ENCODE measurements around the gene FLT1. TPM values are rescaled to one million over a fixed set of nuclear protein-coding genes. Genes with fewer than 3 reads are reported as not detected.

FLT1 gene
- polyA plus RNA-seq, 2 donors: 1.2 to 2.1 TPM

GRCh38 chr13:28493740-28494503, 1.0 kb downstream of the FLT1 start:
- Histone ChIP-seq H3K4me3 (ENCODE audit: low read depth in 1 of 2, low read length in 2 of 2) (peak overlapping the region; percentile 42 to 52), H3K36me3 (ENCODE audit: control insufficient read depth in 2 of 2, insufficient read depth in 2 of 2, low read length in 1 of 2) (no peaks in the 10 kb centered on the region), H3K4me1 (ENCODE audit: control insufficient read depth in 2 of 2, insufficient read depth in 2 of 2, low read length in 1 of 2) (peaks cover 9 to 12% of the 10 kb centered on the region in 2 donors), H3K9me3 (ENCODE audit: control insufficient read depth in 2 of 2, insufficient read depth in 1 of 2, low read depth in 1 of 2, low read length in 1 of 2) (no peaks in the 10 kb centered on the region), H3K27me3 (ENCODE audit: control insufficient read depth in 1 of 2, insufficient read depth in 2 of 2, low read length in 2 of 2) (peaks cover 0 to 20% of the 10 kb centered on the region in 2 donors), H3K27ac (ENCODE audit: low read depth in 2 of 2, low read length in 1 of 2) (peak overlapping the region; percentile 0 to 22)
- 4% methylated on average over 57 to 60 of the region's 60 CpGs for WGBS, 2 donors

GRCh38 chr13:28492569-28493367, 2.2 kb downstream of the FLT1 start:
- Histone ChIP-seq H3K4me1 (ENCODE audit: control insufficient read depth in 2 of 2, insufficient read depth in 2 of 2, low read length in 1 of 2) (peaks cover 9 to 12% of the 10 kb centered on the region in 2 donors), H3K27ac (ENCODE audit: low read depth in 2 of 2, low read length in 1 of 2) (no peak overlapping the region), H3K4me3 (ENCODE audit: low read depth in 1 of 2, low read length in 2 of 2) (no peak overlapping the region), H3K36me3 (ENCODE audit: control insufficient read depth in 2 of 2, insufficient read depth in 2 of 2, low read length in 1 of 2) (no peaks in the 10 kb centered on the region), H3K9me3 (ENCODE audit: control insufficient read depth in 2 of 2, insufficient read depth in 1 of 2, low read depth in 1 of 2, low read length in 1 of 2) (no peaks in the 10 kb centered on the region), H3K27me3 (ENCODE audit: control insufficient read depth in 1 of 2, insufficient read depth in 2 of 2, low read length in 2 of 2) (peaks cover 0 to 23% of the 10 kb centered on the region in 2 donors)
- WGBS, 2 donors: 36 to 46% methylated on average over 10 of the region's 10 CpGs

GRCh38 chr13:28490061-28490460, 4.9 kb downstream of the FLT1 start:
- no peak overlapping the region for H3K4me3 ChIP-seq (ENCODE audit: low read depth in 1 of 2, low read length in 2 of 2)
- H3K4me1 ChIP-seq (ENCODE audit: control insufficient read depth in 2 of 2, insufficient read depth in 2 of 2, low read length in 1 of 2): peaks cover 9 to 14% of the 10 kb centered on the region in 2 donors
- H3K9me3 ChIP-seq (ENCODE audit: control insufficient read depth in 2 of 2, insufficient read depth in 1 of 2, low read depth in 1 of 2, low read length in 1 of 2): peaks cover 0 to 1% of the 10 kb centered on the region in 2 donors
- no peaks in the 10 kb centered on the region for H3K36me3 ChIP-seq (ENCODE audit: control insufficient read depth in 2 of 2, insufficient read depth in 2 of 2, low read length in 1 of 2)
- H3K27me3 ChIP-seq (ENCODE audit: control insufficient read depth in 1 of 2, insufficient read depth in 2 of 2, low read length in 2 of 2): peaks cover 0 to 21% of the 10 kb centered on the region in 2 donors
- 52 to 58% methylated on average over 6 of the region's 6 CpGs for WGBS, 2 donors
- no peak overlapping the region for H3K27ac ChIP-seq (ENCODE audit: low read depth in 2 of 2, low read length in 1 of 2)

GRCh38 chr13:28489524-28489931, 5.4 kb downstream of the FLT1 start:
- 39 to 52% methylated on average over 5 of the region's 5 CpGs for WGBS, 2 donors
- Histone ChIP-seq H3K4me1 (ENCODE audit: control insufficient read depth in 2 of 2, insufficient read depth in 2 of 2, low read length in 1 of 2) (peaks cover 8 to 14% of the 10 kb centered on the region in 2 donors), H3K4me3 (ENCODE audit: low read depth in 1 of 2, low read length in 2 of 2) (no peak overlapping the region), H3K36me3 (ENCODE audit: control insufficient read depth in 2 of 2, insufficient read depth in 2 of 2, low read length in 1 of 2) (no peaks in the 10 kb centered on the region), H3K27ac (ENCODE audit: low read depth in 2 of 2, low read length in 1 of 2) (no peak overlapping the region), H3K9me3 (ENCODE audit: control insufficient read depth in 2 of 2, insufficient read depth in 1 of 2, low read depth in 1 of 2, low read length in 1 of 2) (peaks cover 0 to 1% of the 10 kb centered on the region in 2 donors), H3K27me3 (ENCODE audit: control insufficient read depth in 1 of 2, insufficient read depth in 2 of 2, low read length in 2 of 2) (peaks cover 0 to 17% of the 10 kb centered on the region in 2 donors)

- 61 to 70% methylated on average over 9 of the region's 9 CpGs for WGBS, 2 donors
- no peak overlapping the region for H3K4me3 ChIP-seq (ENCODE audit: low read depth in 1 of 2, low read length in 2 of 2)
- H3K36me3 ChIP-seq (ENCODE audit: control insufficient read depth in 2 of 2, insufficient read depth in 2 of 2, low read length in 1 of 2): no peaks in the 10 kb centered on the region
- no peak overlapping the region for H3K27ac ChIP-seq (ENCODE audit: low read depth in 2 of 2, low read length in 1 of 2)
- peaks cover 0 to 1% of the 10 kb centered on the region in 2 donors for H3K9me3 ChIP-seq (ENCODE audit: control insufficient read depth in 2 of 2, insufficient read depth in 1 of 2, low read depth in 1 of 2, low read length in 1 of 2)
- H3K27me3 ChIP-seq (ENCODE audit: control insufficient read depth in 1 of 2, insufficient read depth in 2 of 2, low read length in 2 of 2): peaks cover 0 to 9% of the 10 kb centered on the region in 2 donors
- H3K4me1 ChIP-seq (ENCODE audit: control insufficient read depth in 2 of 2, insufficient read depth in 2 of 2, low read length in 1 of 2): peaks cover 0 to 3% of the 10 kb centered on the region in 2 donors
Measured at GRCh38 chr13:28488376-28489005, 6.4 kb downstream of the FLT1 start.

GRCh38 chr13:28485996-28486543, 8.9 kb downstream of the FLT1 start:
- H3K27me3 ChIP-seq (ENCODE audit: control insufficient read depth in 1 of 2, insufficient read depth in 2 of 2, low read length in 2 of 2): peaks cover 2 to 7% of the 10 kb centered on the region in 2 donors
- no peak overlapping the region for H3K4me3 ChIP-seq (ENCODE audit: low read depth in 1 of 2, low read length in 2 of 2)
- no peaks in the 10 kb centered on the region for H3K36me3 ChIP-seq (ENCODE audit: control insufficient read depth in 2 of 2, insufficient read depth in 2 of 2, low read length in 1 of 2)
- H3K27ac ChIP-seq (ENCODE audit: low read depth in 2 of 2, low read length in 1 of 2): no peak overlapping the region
- H3K4me1 ChIP-seq (ENCODE audit: control insufficient read depth in 2 of 2, insufficient read depth in 2 of 2, low read length in 1 of 2): peaks cover 0 to 3% of the 10 kb centered on the region in 2 donors
- 75 to 76% methylated on average over 10 of the region's 10 CpGs for WGBS, 2 donors
- H3K9me3 ChIP-seq (ENCODE audit: control insufficient read depth in 2 of 2, insufficient read depth in 1 of 2, low read depth in 1 of 2, low read length in 1 of 2): peaks cover 0 to 1% of the 10 kb centered on the region in 2 donors

- WGBS, 2 donors: 84 to 89% methylated on average over 7 of the region's 7 CpGs
- H3K4me3 ChIP-seq (ENCODE audit: low read depth in 1 of 2, low read length in 2 of 2): no peak overlapping the region
- peaks cover 0 to 1% of the 10 kb centered on the region in 2 donors for H3K9me3 ChIP-seq (ENCODE audit: control insufficient read depth in 2 of 2, insufficient read depth in 1 of 2, low read depth in 1 of 2, low read length in 1 of 2)
- peaks cover 2 to 7% of the 10 kb centered on the region in 2 donors for H3K27me3 ChIP-seq (ENCODE audit: control insufficient read depth in 1 of 2, insufficient read depth in 2 of 2, low read length in 2 of 2)
- H3K27ac ChIP-seq (ENCODE audit: low read depth in 2 of 2, low read length in 1 of 2): no peak overlapping the region
- H3K36me3 ChIP-seq (ENCODE audit: control insufficient read depth in 2 of 2, insufficient read depth in 2 of 2, low read length in 1 of 2): no peaks in the 10 kb centered on the region
- peaks cover 0 to 3% of the 10 kb centered on the region in 2 donors for H3K4me1 ChIP-seq (ENCODE audit: control insufficient read depth in 2 of 2, insufficient read depth in 2 of 2, low read length in 1 of 2)
Measured at GRCh38 chr13:28485551-28485950, 9.4 kb downstream of the FLT1 start.

GRCh38 chr13:28485097-28485496, 9.8 kb downstream of the FLT1 start:
- Histone ChIP-seq H3K9me3 (ENCODE audit: control insufficient read depth in 2 of 2, insufficient read depth in 1 of 2, low read depth in 1 of 2, low read length in 1 of 2) (peaks cover 0 to 1% of the 10 kb centered on the region in 2 donors), H3K27ac (ENCODE audit: low read depth in 2 of 2, low read length in 1 of 2) (no peak overlapping the region), H3K27me3 (ENCODE audit: control insufficient read depth in 1 of 2, insufficient read depth in 2 of 2, low read length in 2 of 2) (peaks cover 2 to 4% of the 10 kb centered on the region in 2 donors), H3K36me3 (ENCODE audit: control insufficient read depth in 2 of 2, insufficient read depth in 2 of 2, low read length in 1 of 2) (no peaks in the 10 kb centered on the region), H3K4me3 (ENCODE audit: low read depth in 1 of 2, low read length in 2 of 2) (no peak overlapping the region), H3K4me1 (ENCODE audit: control insufficient read depth in 2 of 2, insufficient read depth in 2 of 2, low read length in 1 of 2) (peaks cover 0 to 3% of the 10 kb centered on the region in 2 donors)
- 85 to 90% methylated on average over 1 of the region's 1 CpG for WGBS, 2 donors

- H3K9me3 ChIP-seq (ENCODE audit: control insufficient read depth in 2 of 2, insufficient read depth in 1 of 2, low read depth in 1 of 2, low read length in 1 of 2): peaks cover 0 to 1% of the 10 kb centered on the region in 2 donors
- peaks cover 0 to 2% of the 10 kb centered on the region in 2 donors for H3K27me3 ChIP-seq (ENCODE audit: control insufficient read depth in 1 of 2, insufficient read depth in 2 of 2, low read length in 2 of 2)
- no peak overlapping the region for H3K4me3 ChIP-seq (ENCODE audit: low read depth in 1 of 2, low read length in 2 of 2)
- H3K27ac ChIP-seq (ENCODE audit: low read depth in 2 of 2, low read length in 1 of 2): no peak overlapping the region
- H3K4me1 ChIP-seq (ENCODE audit: control insufficient read depth in 2 of 2, insufficient read depth in 2 of 2, low read length in 1 of 2): peaks cover 0 to 3% of the 10 kb centered on the region in 2 donors
- no peaks in the 10 kb centered on the region for H3K36me3 ChIP-seq (ENCODE audit: control insufficient read depth in 2 of 2, insufficient read depth in 2 of 2, low read length in 1 of 2)
- 61 to 63% methylated on average over 7 of the region's 7 CpGs for WGBS, 2 donors
Measured at GRCh38 chr13:28483313-28483931, 11.5 kb downstream of the FLT1 start.
